HEK293T (cell line): ENCODE results near the gene MIPOL1.

ENCODE experiments used
- BHLHE40 ChIP-seq: fragments of 450-650 bp; IDR thresholded peaks from 2 replicates; pipeline ENCODE4 v1.6.1; 2016; ENCODE audit warnings: mild to moderate bottlenecking, moderate library complexity, borderline replicate concordance
- FOXA1 ChIP-seq: fragments of 450-650 bp; IDR thresholded peaks from 2 replicates; pipeline ENCODE4 v1.6.1; 2016; ENCODE audit warnings: mild to moderate bottlenecking
- FOXK2 ChIP-seq: fragments of 450-650 bp; IDR thresholded peaks from 2 replicates; pipeline ENCODE4 v1.6.1; 2016; ENCODE audit warnings: mild to moderate bottlenecking
- FOXM1 ChIP-seq: fragments of 450-650 bp; IDR thresholded peaks from 2 replicates; pipeline ENCODE4 v1.6.1; 2017; ENCODE audit warnings: mild to moderate bottlenecking, borderline replicate concordance
- L3MBTL2 ChIP-seq: fragments of 450-650 bp; conservative IDR thresholded peaks from 2 replicates; pipeline ENCODE4 v1.6.1; 2016; ENCODE audit warnings: mild to moderate bottlenecking
- LEF1 ChIP-seq: fragments of 450-650 bp; IDR thresholded peaks from 2 replicates; pipeline ENCODE4 v1.6.1; 2017; ENCODE audit warnings: mild to moderate bottlenecking, borderline replicate concordance
- NFRKB ChIP-seq: fragments of 450-650 bp; IDR thresholded peaks from 2 replicates; pipeline ENCODE4 v1.6.1; 2016; ENCODE audit warnings: mild to moderate bottlenecking, moderate library complexity
- PKNOX1 ChIP-seq: fragments of 450-650 bp; IDR thresholded peaks from 2 replicates; pipeline ENCODE4 v1.6.1; 2016

GRCh38 chr14:37474191-37474590 lies 276.5 kb downstream of the MIPOL1 start:
- TF ChIP-seq BHLHE40 (no peak), L3MBTL2 (no peak), FOXA1 (no peak), PKNOX1 (no peak), LEF1 (no peak), FOXK2 (no peak), FOXM1 (no peak), NFRKB (no peak)
